WTC11 (cell line): ENCODE results near the gene GALNT2. TPM values are rescaled to one million over a fixed set of nuclear protein-coding genes. Genes with fewer than 3 reads are reported as not detected.

Source experiments
- ATAC-seq: fragments of 200-7000 bp; cut with Tn5 transposase; 2 replicates; pipeline ENCODE4 v1.10.0; 2021; ENCODE audit warnings: mild to moderate bottlenecking, moderate library complexity
- CTCF ChIA-PET: fragments of 300-600 bp; sonication (Branson Sonifier 250); formaldehyde crosslinking; loops from one replicate; lab custom pipeline; 2021; ENCODE audit warnings: antibody characterized with exemption; lab: Charles Lee
- POLR2A ChIA-PET: fragments of 350-600 bp; sonication (Branson Sonifier 250); formaldehyde crosslinking; loops from one replicate; lab custom pipeline; 2021; ENCODE audit warnings: antibody characterized with exemption; lab: Charles Lee
- DNase-seq: peaks from one replicate; pipeline ENCODE4 v3.0.0; 2021; ENCODE audit warnings: low spot score
- H3K27ac Mint-ChIP-seq: 2 replicates; pipeline ENCODE4 v1.8.0; 2021; ENCODE audit warnings: mixed read lengths
- H3K27me3 Mint-ChIP-seq: 2 replicates; pipeline ENCODE4 v1.8.0; 2021; ENCODE audit warnings: low read depth, mild to moderate bottlenecking, moderate library complexity, mixed read lengths
- H3K36me3 Mint-ChIP-seq: 2 replicates; pipeline ENCODE4 v1.8.0; 2021; ENCODE audit warnings: mixed read lengths
- H3K4me1 Mint-ChIP-seq: 2 replicates; pipeline ENCODE4 v1.8.0; 2022; ENCODE audit warnings: mixed read lengths
- H3K4me3 Mint-ChIP-seq: 2 replicates; pipeline ENCODE4 v1.8.0; 2021; ENCODE audit warnings: mild to moderate bottlenecking, moderate library complexity, mixed read lengths
- H3K9me3 Mint-ChIP-seq: 2 replicates; pipeline ENCODE4 v1.8.0; 2021; ENCODE audit warnings: mixed read lengths
- ATF1 ChIP-seq: sonication (generic); formaldehyde crosslinking; IDR thresholded peaks from 2 replicates; pipeline ENCODE4 v1.8.1; 2023; ENCODE audit warnings: mild to moderate bottlenecking, moderate library complexity, missing genetic modification reagents
- E2F4 ChIP-seq: sonication (generic); formaldehyde crosslinking; IDR thresholded peaks from 2 replicates; pipeline ENCODE4 v1.8.1; 2022; ENCODE audit warnings: low read depth, mild to moderate bottlenecking, moderate library complexity, missing genetic modification reagents, borderline replicate concordance
- FOXJ3 ChIP-seq: sonication (generic); formaldehyde crosslinking; IDR thresholded peaks from 2 replicates; pipeline ENCODE4 v1.9.0; 2021; ENCODE audit warnings: missing genetic modification reagents, mild to moderate bottlenecking, borderline replicate concordance
- FOXP1 ChIP-seq: sonication (generic); formaldehyde crosslinking; IDR thresholded peaks from 2 replicates; pipeline ENCODE4 v1.8.0; 2022; ENCODE audit warnings: missing genetic modification reagents, mild to moderate bottlenecking, moderate library complexity, borderline replicate concordance
- HMGA2 ChIP-seq: fragments of 250-450 bp; sonication (Bioruptor Pico); IDR thresholded peaks from 2 replicates; pipeline ENCODE4 v1.4.0; 2021; ENCODE audit warnings: mild to moderate bottlenecking, moderate library complexity
- IRF2 ChIP-seq: sonication (generic); formaldehyde crosslinking; IDR thresholded peaks from 2 replicates; pipeline ENCODE4 v1.8.0; 2022; ENCODE audit warnings: low read depth, missing genetic modification reagents, borderline replicate concordance
- KAT7 ChIP-seq: sonication (generic); formaldehyde crosslinking; IDR thresholded peaks from 2 replicates; pipeline ENCODE4 v1.8.1; 2023; ENCODE audit warnings: missing genetic modification reagents, mild to moderate bottlenecking, borderline replicate concordance
- NR1H2 ChIP-seq: sonication (generic); formaldehyde crosslinking; IDR thresholded peaks from 2 replicates; pipeline ENCODE4 v1.9.0; 2021; ENCODE audit warnings: mild to moderate bottlenecking, moderate library complexity, missing genetic modification reagents
- OVOL2 ChIP-seq: fragments of 250-450 bp; sonication (Bioruptor Pico); IDR thresholded peaks from 2 replicates; pipeline ENCODE4 v1.9.0; 2021; ENCODE audit warnings: mild to moderate bottlenecking, borderline replicate concordance
- RORB ChIP-seq: fragments of 250-450 bp; sonication (Bioruptor Pico); IDR thresholded peaks from 2 replicates; pipeline ENCODE4 v1.9.0; 2021; ENCODE audit warnings: mild to moderate bottlenecking
- SMAD3 ChIP-seq: sonication (generic); formaldehyde crosslinking; IDR thresholded peaks from 2 replicates; pipeline ENCODE4 v1.8.0; 2022; ENCODE audit warnings: missing genetic modification reagents, mild to moderate bottlenecking, borderline replicate concordance
- TCF7 ChIP-seq: sonication (generic); formaldehyde crosslinking; IDR thresholded peaks from 2 replicates; pipeline ENCODE4 v1.8.0; 2022; ENCODE audit warnings: mild to moderate bottlenecking, low read depth, missing genetic modification reagents, moderate library complexity
- ZNF138 ChIP-seq: sonication (generic); formaldehyde crosslinking; conservative IDR thresholded peaks from 2 replicates; pipeline ENCODE4 v1.8.1; 2022; ENCODE audit warnings: mild to moderate bottlenecking, moderate library complexity, missing genetic modification reagents
- ZNF219 ChIP-seq: sonication (generic); formaldehyde crosslinking; IDR thresholded peaks from 2 replicates; pipeline ENCODE4 v1.8.0; 2023; ENCODE audit warnings: missing genetic modification reagents, mild to moderate bottlenecking, borderline replicate concordance
- ZNF263 ChIP-seq: sonication (generic); formaldehyde crosslinking; IDR thresholded peaks from 2 replicates; pipeline ENCODE4 v1.8.1; 2022; ENCODE audit warnings: low read depth, mild to moderate bottlenecking, moderate library complexity, missing genetic modification reagents
- ZNF317 ChIP-seq: sonication (generic); formaldehyde crosslinking; IDR thresholded peaks from 2 replicates; pipeline ENCODE4 v1.8.1; 2023; ENCODE audit warnings: low read depth, mild to moderate bottlenecking, moderate library complexity, missing genetic modification reagents, borderline replicate concordance
- total RNA-seq: library from RNA; stranded (reverse); gene quantifications from 3 replicates; pipeline ENCODE4 v1.2.3, GENCODE V29; 2021
- TF ChIP-seq, protein P1 (sequence below): sonication (generic); formaldehyde crosslinking; IDR thresholded peaks from 2 replicates; pipeline ENCODE4 v1.8.1; 2023; ENCODE audit warnings: mild to moderate bottlenecking, missing genetic modification reagents, borderline replicate concordance
- TF ChIP-seq, protein P2 (sequence below): sonication (generic); formaldehyde crosslinking; IDR thresholded peaks from 2 replicates; pipeline ENCODE4 v1.8.1; 2022; ENCODE audit warnings: low read depth, missing genetic modification reagents, borderline replicate concordance

GALNT2 gene
- total RNA-seq, 1 experiment from 2014 or later = 74.8 TPM

DNA sequence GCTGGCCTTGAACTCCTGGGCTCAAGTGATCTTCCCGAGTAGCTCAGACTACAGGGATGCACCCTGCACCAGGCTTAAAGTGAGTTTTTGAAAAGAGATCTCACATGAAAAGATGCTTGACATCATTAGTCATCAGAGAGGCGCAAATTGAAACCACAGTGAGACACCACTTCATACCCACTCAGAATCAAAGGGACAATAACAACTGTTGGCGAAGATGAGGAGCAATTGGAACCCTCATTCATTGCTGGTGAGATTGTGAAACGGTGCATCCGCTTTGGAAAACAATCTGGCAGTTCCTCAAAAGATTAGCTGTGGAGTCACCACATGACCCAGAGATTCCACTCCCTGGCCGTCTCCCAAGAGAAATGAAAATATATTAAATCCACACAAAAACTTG, 236.8 kb downstream of the GALNT2 start:
- no peak overlapping the region for H3K27ac Mint-ChIP-seq
- POLR2A ChIA-PET = no interaction called here
- TF ChIP-seq, protein P1, sequence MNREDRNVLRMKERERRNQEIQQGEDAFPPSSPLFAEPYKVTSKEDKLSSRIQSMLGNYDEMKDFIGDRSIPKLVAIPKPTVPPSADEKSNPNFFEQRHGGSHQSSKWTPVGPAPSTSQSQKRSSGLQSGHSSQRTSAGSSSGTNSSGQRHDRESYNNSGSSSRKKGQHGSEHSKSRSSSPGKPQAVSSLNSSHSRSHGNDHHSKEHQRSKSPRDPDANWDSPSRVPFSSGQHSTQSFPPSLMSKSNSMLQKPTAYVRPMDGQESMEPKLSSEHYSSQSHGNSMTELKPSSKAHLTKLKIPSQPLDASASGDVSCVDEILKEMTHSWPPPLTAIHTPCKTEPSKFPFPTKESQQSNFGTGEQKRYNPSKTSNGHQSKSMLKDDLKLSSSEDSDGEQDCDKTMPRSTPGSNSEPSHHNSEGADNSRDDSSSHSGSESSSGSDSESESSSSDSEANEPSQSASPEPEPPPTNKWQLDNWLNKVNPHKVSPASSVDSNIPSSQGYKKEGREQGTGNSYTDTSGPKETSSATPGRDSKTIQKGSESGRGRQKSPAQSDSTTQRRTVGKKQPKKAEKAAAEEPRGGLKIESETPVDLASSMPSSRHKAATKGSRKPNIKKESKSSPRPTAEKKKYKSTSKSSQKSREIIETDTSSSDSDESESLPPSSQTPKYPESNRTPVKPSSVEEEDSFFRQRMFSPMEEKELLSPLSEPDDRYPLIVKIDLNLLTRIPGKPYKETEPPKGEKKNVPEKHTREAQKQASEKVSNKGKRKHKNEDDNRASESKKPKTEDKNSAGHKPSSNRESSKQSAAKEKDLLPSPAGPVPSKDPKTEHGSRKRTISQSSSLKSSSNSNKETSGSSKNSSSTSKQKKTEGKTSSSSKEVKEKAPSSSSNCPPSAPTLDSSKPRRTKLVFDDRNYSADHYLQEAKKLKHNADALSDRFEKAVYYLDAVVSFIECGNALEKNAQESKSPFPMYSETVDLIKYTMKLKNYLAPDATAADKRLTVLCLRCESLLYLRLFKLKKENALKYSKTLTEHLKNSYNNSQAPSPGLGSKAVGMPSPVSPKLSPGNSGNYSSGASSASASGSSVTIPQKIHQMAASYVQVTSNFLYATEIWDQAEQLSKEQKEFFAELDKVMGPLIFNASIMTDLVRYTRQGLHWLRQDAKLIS (CRISPR knock-in tag) = no peak
- TF ChIP-seq SMAD3 (CRISPR knock-in tag) (no peak), FOXP1 (CRISPR knock-in tag) (no peak), TCF7 (CRISPR knock-in tag) (no peak), HMGA2 (CRISPR knock-in tag) (no peak), ZNF263 (no peak)
- TF ChIP-seq, protein P2, sequence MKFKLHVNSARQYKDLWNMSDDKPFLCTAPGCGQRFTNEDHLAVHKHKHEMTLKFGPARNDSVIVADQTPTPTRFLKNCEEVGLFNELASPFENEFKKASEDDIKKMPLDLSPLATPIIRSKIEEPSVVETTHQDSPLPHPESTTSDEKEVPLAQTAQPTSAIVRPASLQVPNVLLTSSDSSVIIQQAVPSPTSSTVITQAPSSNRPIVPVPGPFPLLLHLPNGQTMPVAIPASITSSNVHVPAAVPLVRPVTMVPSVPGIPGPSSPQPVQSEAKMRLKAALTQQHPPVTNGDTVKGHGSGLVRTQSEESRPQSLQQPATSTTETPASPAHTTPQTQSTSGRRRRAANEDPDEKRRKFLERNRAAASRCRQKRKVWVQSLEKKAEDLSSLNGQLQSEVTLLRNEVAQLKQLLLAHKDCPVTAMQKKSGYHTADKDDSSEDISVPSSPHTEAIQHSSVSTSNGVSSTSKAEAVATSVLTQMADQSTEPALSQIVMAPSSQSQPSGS (CRISPR knock-in tag) = no peak
- TF ChIP-seq, all 79 proteins: peak for 0
- CTCF ChIA-PET = no interaction called here
- Mint-ChIP-seq H3K27me3 (no peaks in the 10 kb centered on the region), H3K4me1 (peaks cover 6% of the 10 kb centered on the region), H3K9me3 (no peaks in the 10 kb centered on the region), H3K36me3 (no peaks in the 10 kb centered on the region), H3K4me3 (no peak overlapping the region)
- no peak for ATAC-seq
- DNase-seq = no peak

DNA sequence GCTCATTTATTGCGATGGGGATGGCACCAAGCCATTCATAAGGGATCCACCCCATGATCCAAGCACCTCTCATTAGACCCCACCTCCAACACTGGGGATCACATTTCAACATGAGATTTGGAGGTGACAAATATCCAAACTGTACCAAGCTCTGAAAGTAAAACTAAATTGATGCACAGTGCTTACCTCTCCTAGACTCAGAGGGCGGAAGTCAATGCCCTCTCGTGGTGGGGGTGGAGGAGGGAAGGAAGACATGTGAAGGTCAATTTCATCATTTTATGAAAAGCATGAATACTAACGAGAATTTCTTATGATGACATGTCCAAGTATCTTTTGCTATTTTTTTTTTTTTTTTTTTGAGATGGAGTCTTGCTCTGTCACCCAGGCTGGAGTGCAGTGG, 239.1 kb downstream of the GALNT2 start:
- Mint-ChIP-seq H3K27ac (no peak overlapping the region), H3K36me3 (no peaks in the 10 kb centered on the region), H3K4me1 (peaks cover 6% of the 10 kb centered on the region), H3K27me3 (no peaks in the 10 kb centered on the region), H3K9me3 (no peaks in the 10 kb centered on the region), H3K4me3 (no peak overlapping the region)
- DNase-seq (no peak), ATAC-seq (no peak)
- ChIA-PET CTCF (interaction anchor here (2.3 kb wide), 1 partner anchor 29 kb away, joined by 8 read pairs; no protein-coding TSS in a partner anchor), POLR2A (no interaction called here)
- TF ChIP-seq ATF1 = no peak
- TF ChIP-seq IRF2 (CRISPR knock-in tag) = no peak
- TF ChIP-seq RORB (CRISPR knock-in tag) = no peak

DNA sequence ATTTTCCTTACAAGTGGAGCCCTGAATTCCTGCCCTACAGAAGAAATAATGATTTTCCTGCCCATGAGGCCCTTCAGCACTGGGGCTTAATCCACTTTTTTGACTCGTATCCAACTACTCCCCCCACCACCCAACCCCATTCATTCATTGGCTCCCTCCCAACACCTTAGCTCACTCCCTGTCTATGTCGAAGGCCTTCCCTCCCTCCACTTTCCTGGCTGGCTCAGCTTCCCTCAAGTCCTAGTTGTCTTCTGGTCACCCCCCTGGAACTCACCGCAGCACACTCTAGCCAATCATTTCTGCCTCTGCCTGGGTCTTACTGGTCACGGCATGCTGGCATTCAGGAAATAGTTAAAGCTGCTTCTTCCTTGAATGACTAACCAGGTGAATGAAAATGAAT, 240.2 kb downstream of the GALNT2 start:
- H3K27ac Mint-ChIP-seq = no peak overlapping the region
- H3K36me3 Mint-ChIP-seq = no peaks in the 10 kb centered on the region
- no peak for ATAC-seq
- TF ChIP-seq KAT7 (CRISPR knock-in tag) (no peak), ZNF138 (CRISPR knock-in tag) (no peak), FOXJ3 (CRISPR knock-in tag) (no peak), E2F4 (no peak), NR1H2 (CRISPR knock-in tag) (no peak), ZNF317 (no peak), OVOL2 (CRISPR knock-in tag) (no peak), ZNF219 (CRISPR knock-in tag) (no peak)
- TF ChIP-seq, protein P2 (CRISPR knock-in tag) = no peak
- H3K4me3 Mint-ChIP-seq = no peak overlapping the region
- ChIA-PET CTCF (no interaction called here), POLR2A (no interaction called here)
- no peaks in the 10 kb centered on the region for H3K27me3 Mint-ChIP-seq
- DNase-seq = no peak
- no peaks in the 10 kb centered on the region for H3K9me3 Mint-ChIP-seq
- peaks cover 6% of the 10 kb centered on the region for H3K4me1 Mint-ChIP-seq
